Measurements from ENCODE around the gene TTC5.
"Not testable (repeated sequence)": the region's sequence is repeated elsewhere in the genome, so short reads cannot be mapped to it uniquely, and the experiment has no call there.

The TTC5 gene

DNA sequence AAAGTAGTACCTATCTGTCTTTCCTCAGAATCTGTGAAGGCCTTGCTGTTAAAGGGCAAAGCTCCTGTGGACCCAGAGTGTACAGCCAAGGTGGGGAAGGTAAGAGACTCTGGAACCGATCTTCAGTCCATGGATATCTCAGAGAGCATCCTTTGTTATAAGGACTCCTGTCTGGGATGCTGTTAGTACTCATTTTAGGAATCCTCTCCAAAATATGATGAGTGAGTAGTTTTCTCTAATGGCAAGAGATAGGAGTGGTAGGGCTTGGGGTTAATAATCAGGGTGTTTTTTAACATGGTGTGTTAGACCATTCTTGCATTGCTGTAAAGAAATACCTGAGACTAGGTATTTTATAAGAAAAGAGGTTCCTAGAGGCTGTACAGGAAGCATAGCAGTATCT is 39.6 kb upstream of the TTC5 start:
- Histone ChIP-seq H3K4me3 (no peak overlapping the region), H3K27ac (no peak overlapping the region), H3K36me3 (peaks cover 6 to 50% (median 25%) of the 10 kb centered on the region in 3 donors), H3K4me1 (peaks cover 0 to 12% (median 7%) of the 10 kb centered on the region in 4 donors), H3K27me3 (no peaks in the 10 kb centered on the region), H3K9me3 (no peaks in the 10 kb centered on the region)
- no peak for DNase-seq
- TF ChIP-seq, protein P1, sequence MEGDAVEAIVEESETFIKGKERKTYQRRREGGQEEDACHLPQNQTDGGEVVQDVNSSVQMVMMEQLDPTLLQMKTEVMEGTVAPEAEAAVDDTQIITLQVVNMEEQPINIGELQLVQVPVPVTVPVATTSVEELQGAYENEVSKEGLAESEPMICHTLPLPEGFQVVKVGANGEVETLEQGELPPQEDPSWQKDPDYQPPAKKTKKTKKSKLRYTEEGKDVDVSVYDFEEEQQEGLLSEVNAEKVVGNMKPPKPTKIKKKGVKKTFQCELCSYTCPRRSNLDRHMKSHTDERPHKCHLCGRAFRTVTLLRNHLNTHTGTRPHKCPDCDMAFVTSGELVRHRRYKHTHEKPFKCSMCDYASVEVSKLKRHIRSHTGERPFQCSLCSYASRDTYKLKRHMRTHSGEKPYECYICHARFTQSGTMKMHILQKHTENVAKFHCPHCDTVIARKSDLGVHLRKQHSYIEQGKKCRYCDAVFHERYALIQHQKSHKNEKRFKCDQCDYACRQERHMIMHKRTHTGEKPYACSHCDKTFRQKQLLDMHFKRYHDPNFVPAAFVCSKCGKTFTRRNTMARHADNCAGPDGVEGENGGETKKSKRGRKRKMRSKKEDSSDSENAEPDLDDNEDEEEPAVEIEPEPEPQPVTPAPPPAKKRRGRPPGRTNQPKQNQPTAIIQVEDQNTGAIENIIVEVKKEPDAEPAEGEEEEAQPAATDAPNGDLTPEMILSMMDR (IDR thresholded peaks at IDR 0.05), result no peak
- intact Hi-C loops (cut with DNase I; ENCODE audit: low total_unique reads), result no loop called here

DNA sequence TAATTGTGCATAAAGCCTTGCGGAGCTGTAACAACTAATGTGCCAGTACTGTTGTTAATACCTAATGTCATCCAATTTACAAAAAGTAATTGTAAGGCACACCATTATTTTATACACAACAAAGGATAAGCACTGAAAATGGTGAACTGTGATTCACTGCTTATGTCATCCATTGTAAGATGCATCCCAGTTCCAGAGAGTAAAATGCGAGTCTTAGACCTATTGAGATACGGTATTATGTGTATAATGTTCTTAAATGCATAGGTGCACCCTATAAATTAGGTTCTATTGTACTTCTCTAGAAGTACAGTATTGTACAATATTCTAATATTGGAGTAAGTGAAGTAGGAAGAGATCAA is 38.1 kb upstream of the TTC5 start:
- intact Hi-C loops (cut with DNase I; ENCODE audit: low total_unique reads), result loop anchor here (5.0 kb wide), 2 partner anchors 118 to 268 kb away; partner anchors contain the start of gene PIP4P1
- Histone ChIP-seq H3K4me3 (peak overlapping the region; percentile 71 to 72), H3K27me3 (no peaks in the 10 kb centered on the region), H3K27ac (peak overlapping the region; percentile 82 to 90), H3K36me3 (peaks cover 0 to 37% (median 14%) of the 10 kb centered on the region in 3 donors), H3K9me3 (no peaks in the 10 kb centered on the region), H3K4me1 (peaks cover 0 to 12% (median 7%) of the 10 kb centered on the region in 4 donors)
- TF ChIP-seq, protein P1 (IDR thresholded peaks at IDR 0.05), result no peak
- DNase-seq, result no peak

DNA sequence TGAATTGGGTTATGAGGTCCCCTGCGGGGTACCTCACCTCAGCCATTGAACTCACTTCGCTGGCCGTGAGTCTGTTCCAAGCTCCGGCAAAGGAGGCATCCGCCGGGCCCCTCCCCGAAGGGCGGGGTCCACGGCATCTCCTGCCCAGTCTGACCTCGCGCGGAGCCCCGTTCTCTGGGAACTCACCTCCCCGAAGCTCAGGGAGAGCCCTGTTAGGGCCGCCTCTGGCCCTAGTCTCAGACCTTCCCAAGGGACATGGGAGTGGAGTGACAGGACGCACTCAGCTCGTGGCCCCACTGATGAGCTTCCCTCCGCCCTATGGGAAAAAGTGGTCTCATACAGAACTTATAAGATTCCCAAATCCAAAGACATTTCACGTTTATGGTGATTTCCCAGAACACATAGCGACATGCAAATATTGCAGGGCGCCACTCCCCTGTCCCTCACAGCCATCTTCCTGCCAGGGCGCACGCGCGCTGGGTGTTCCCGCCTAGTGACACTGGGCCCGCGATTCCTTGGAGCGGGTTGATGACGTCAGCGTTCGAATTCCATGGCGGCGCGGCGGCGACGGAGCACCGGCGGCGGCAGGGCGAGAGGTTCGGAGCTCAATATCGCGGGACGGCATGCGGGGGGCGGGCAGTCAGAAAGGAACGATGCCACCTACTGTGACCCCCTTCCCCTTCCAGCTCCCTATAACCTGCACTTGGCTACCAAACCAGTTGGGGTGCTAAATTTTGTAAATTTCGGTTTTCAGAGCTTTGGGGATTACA is 37.5 kb upstream of the TTC5 start, which contains the start of gene PARP2:
Gene PARP2 (plus strand): TSS at position 544 of the 770 bp plus-strand sequence. CDS start 7 bp downstream, at position 551.
- TF ChIP-seq, protein P1 (IDR thresholded peaks at IDR 0.05), result no peak
- intact Hi-C loops (cut with DNase I; ENCODE audit: low total_unique reads), result loop anchor here (5.0 kb wide), 2 partner anchors 119 to 269 kb away; partner anchors contain the start of gene PIP4P1
- DNase-seq, result peak; percentile 97 to 98
- Histone ChIP-seq H3K4me1 (peaks cover 0 to 12% (median 7%) of the 10 kb centered on the region in 4 donors), H3K9me3 (no peaks in the 10 kb centered on the region), H3K4me3 (peak within 1 kb of the TSS; percentile 71 to 72), H3K27me3 (no peaks in the 10 kb centered on the region), H3K36me3 (peaks cover 0 to 33% (median 14%) of the 10 kb centered on the region in 3 donors), H3K27ac (peak within 1 kb of the TSS; percentile 82 to 90)

DNA sequence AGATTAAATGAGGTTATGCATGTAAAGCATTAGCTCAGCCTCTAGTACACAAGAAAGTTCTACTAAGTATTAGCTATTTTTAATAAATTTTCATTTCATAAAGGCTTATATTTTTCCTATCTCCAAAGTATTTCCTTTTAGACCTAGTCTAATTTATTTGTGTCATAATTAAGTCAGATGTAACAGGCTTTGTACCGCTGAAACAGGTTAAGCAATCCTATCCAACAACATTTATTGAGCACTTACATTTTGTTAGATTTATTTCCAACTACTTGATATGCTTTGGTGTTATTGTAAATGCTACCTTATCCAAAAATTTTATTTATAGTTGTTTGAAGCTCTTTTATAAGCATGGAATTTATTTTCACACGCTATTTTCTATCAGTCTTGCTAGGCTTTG is 35.9 kb upstream of the TTC5 start:
- intact Hi-C loops (cut with DNase I; ENCODE audit: low total_unique reads), result loop anchor here (5.0 kb wide), 2 partner anchors 121 to 271 kb away; partner anchors contain the start of gene PIP4P1
- Histone ChIP-seq H3K27me3 (no peaks in the 10 kb centered on the region), H3K27ac (peak overlapping the region; percentile 82 to 90), H3K36me3 (peaks cover 0 to 18% (median 7%) of the 10 kb centered on the region in 3 donors), H3K9me3 (no peaks in the 10 kb centered on the region), H3K4me3 (peak overlapping the region; percentile 71 to 72), H3K4me1 (peaks cover 0 to 12% (median 7%) of the 10 kb centered on the region in 4 donors)
- TF ChIP-seq, protein P1 (IDR thresholded peaks at IDR 0.05), result no peak
- DNase-seq, result no peak

DNA sequence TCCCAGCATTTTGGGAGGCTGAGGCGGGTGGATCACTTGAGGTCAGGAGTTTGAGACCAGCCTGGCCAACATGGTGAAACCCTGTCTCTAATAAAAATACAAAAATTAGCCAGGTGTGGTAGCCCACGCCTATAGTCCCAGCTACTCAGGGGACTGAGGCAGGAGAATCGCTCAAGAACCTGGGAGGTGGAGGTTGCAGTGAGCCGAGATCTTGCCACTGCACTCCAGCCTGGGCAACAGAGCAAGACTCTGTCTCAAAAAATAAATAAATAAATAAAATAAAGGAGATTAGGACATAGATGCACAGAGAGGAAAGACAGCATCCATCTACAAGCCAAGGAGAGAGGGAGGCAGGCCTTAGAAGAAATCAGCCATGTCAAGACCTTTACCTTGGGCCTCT is 35.3 kb upstream of the TTC5 start:
- H3K27ac ChIP-seq, H3K4me3 ChIP-seq, H3K9me3 ChIP-seq, DNase-seq, H3K27me3 ChIP-seq: not testable (repeated sequence)
- Histone ChIP-seq H3K4me1 (peaks cover 0 to 12% (median 7%) of the 10 kb centered on the region in 4 donors), H3K36me3 (peaks cover 0 to 12% (median 4%) of the 10 kb centered on the region in 3 donors)
- intact Hi-C loops (cut with DNase I; ENCODE audit: low total_unique reads), result loop anchor here (5.0 kb wide), 2 partner anchors 121 to 271 kb away; partner anchors contain the start of gene PIP4P1

DNA sequence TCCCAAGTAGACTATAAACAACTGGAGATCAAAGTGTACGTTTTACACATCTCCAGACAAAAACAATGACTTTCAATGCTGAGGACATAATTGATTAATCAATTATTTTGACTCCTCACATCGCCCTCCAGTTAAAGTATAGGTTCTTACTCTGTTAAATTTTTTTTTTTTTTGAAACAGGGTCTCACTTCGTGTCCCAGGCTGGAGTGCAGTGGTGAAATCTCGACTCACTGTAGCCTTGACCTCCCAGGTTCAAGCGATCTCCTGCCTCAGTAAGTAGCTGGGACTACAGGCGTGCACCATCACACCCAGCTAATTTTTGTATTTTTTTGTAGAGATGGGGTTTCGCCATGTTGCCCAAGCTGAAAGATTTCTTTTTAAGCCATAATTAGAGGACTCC is 28.3 kb upstream of the TTC5 start:
- Histone ChIP-seq H3K9me3 (no peaks in the 10 kb centered on the region), H3K27me3 (no peaks in the 10 kb centered on the region), H3K36me3 (peaks cover 0 to 2% (median under 1%) of the 10 kb centered on the region in 3 donors), H3K4me3 (no peak overlapping the region), H3K27ac (peak overlapping the region; percentile 82 to 86), H3K4me1 (peaks cover 0 to 35% (median 12%) of the 10 kb centered on the region in 4 donors)
- DNase-seq, result no peak
- intact Hi-C loops (cut with DNase I; ENCODE audit: low total_unique reads), result no loop called here
- TF ChIP-seq, protein P1 (IDR thresholded peaks at IDR 0.05), result no peak
